ENCODE results near the gene ADGRG7.
"Not testable (repeated sequence)": the region's sequence is repeated elsewhere in the genome, so short reads cannot be mapped to it uniquely, and the experiment has no call there.

The ADGRG7 gene

DNA sequence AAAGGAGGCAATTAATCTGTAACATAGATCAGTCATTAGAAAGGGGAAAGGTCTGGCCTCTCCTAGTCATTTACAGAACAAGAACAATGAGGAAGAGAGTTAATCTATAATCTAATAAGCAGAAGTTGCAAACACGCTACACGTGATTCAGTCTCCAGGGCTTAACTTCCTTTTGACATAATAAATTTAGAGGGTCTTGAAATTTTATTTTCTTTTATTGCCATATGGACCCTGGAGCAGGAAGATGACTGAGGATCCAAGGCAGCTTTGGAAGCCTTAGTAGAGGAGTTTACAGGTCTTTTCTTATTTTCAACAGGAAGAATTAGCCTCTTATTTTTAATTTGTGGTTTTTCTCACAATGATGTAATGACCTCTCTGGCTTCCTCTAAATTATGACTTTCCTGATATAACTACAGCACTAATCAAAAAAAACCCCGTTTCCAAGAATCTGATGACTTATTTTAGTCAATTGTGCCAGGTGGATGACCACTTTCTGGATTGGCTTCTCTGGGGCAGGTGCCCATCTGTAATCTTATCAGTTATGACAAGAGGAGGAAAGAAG is 32.2 kb downstream of the ADGRG7 start:
- no peak for DNase-seq (ENCODE audit: low read depth in 1 of 2, low spot score in 1 of 2)

DNA sequence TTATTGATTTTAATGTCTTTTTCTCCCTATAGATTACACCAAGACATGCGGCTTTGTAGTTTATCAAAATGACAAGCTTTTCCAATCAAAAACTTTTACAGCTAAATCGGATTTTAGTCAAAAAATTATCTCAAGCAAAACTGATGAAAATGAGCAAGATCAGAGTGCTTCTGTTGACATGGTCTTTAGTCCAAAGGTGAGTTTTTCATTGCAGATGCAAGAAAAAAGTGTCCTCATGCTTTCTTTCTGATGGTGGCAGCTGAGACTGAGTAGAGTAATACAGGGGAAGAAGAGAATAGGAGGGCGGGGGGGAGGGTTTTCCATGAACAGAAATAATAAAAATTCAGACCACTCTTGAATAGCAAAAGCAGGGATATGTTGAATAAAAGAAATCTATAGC is 36.5 kb downstream of the ADGRG7 start:
- DNase-seq (ENCODE audit: low read depth in 1 of 2, low spot score in 1 of 2), result no peak

DNA sequence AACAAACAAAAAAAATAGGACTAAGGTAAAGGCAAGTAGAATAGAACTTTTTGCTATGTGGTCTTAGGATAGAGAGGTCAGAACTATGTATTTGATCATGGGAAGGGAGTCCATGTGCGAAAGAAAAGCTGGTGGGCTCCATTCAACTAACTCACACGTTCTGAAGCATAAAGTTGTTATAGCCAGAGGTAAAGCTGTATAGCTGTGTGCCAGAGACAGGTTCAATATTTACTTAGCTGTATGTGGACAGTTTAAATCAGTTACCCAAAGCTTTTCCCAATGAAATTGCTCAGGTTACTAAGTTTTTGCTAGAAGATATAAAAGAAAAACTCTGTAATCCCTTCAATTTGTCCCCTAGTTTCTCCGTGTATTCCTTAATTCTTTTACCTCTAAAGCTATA is 37.8 kb downstream of the ADGRG7 start:
- no peak for DNase-seq (ENCODE audit: low read depth in 1 of 2, low spot score in 1 of 2)

DNA sequence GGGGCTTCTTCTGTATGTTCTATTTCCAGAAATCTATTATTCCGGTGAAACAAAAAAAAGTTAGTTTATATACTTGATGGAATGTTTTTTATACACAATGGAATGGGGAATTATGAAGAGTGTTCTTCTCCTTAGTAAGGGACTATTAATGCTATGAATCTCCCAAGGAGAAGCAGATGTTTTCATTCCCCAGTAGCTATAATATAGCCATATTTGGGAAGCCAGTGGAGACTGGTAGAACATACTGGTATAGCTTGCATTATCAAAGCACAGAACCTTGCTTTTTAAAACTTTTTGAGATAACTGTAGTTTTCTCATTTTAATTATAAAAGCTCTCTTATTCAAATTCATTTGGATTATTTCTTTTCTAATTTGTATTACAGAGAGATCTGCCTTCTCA is 38.3 kb downstream of the ADGRG7 start:
- no peak for DNase-seq (ENCODE audit: low read depth in 1 of 2, low spot score in 1 of 2)

DNA sequence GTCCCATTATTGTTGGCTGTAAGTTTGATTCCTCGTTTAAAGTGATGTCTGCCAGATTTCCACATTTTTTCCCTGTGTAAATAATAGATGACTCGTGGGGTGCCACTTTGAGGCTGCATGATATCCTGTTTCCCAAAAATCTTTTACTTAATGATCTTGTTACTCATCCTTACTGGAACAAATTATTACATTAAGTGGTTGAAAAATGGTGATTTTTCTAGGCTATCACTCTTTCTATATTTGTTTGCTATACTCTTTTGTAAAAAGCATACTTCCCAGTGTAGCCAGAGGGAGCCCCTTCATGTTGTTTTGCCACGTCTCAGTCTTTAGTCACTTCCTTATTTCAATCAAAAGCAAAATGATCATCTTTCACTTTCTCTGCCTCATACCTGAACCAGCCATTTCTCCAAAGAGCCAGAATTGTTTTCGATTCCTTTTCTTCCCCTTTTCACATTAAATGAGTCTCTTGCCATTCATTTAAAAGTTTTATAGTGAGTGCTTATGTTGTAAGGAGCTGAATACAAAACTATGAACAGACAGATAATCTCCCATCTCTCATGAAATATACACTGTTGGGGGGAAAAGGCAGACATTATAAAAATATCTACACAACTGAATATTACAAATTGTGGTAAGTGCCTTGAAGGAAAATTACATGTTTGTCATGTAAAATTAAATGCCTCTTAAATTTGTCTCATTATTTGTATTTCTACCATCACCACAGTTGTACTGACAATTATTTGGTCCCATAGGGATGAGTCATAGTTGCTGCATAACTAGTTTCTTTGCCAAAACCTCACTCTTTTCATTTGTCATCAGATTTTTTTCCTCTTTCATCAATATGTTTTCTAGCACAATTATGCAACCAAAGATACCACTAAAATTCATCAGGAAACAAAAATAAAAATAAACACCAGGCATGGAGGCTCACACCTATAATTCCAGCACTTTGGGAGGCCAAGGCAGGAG is 41.5 kb downstream of the ADGRG7 start:
- no peak for DNase-seq (ENCODE audit: low read depth in 1 of 2, low spot score in 1 of 2)

DNA sequence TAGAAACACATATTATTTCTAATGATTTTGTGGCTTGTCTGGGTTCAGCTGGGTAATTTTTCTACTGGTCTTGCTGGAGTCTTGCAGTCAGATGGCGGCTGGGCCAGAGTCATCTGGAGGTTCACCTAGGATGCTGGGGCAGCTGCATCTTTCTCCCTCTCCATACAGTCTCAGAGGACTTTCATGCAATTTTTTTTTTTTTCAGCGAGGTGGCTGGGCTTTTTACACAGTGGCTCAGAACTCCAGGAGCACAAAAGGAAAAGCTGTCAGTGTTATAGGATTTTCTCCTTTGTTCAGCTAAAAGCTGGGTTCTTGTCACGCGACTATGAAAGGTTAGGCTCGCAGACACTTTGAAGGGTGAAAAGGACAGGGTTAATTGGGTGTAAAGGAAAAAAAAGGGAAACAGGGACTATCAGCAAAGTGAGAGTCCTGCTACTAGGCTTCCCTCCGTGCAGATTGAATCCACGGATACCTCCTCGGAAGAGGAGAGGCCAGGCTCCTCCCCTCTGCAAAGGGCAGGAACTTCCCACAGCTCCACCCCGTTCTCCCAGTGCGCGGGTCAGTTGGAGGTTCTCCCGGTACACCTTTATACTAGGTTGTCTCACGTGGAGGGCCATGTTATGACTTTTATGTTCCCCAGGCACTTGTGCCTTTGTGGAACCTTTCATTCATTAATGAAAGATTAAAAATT is 44.3 kb downstream of the ADGRG7 start:
- no peak for DNase-seq (ENCODE audit: low read depth in 1 of 2, low spot score in 1 of 2)

DNA sequence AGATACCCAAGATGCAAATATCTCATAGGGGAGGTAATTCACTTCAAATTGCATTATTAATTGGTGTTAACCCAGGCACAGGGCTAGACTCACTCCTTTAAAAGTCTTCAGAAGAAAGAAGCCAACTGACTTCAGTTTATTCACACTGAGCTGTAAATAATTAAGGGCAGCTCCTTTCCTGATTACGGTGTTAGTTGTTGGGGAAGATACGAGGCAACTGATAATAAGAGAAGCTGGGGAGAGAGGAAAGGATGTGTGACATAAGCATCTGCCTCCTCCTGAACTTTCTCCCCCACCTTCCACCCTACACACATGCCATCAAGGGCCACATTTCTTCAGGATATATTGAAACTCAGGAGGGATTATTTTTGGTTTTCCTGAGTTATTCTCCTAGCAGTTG is 47.5 kb downstream of the ADGRG7 start:
- DNase-seq (ENCODE audit: low read depth in 1 of 2, low spot score in 1 of 2), result no peak

DNA sequence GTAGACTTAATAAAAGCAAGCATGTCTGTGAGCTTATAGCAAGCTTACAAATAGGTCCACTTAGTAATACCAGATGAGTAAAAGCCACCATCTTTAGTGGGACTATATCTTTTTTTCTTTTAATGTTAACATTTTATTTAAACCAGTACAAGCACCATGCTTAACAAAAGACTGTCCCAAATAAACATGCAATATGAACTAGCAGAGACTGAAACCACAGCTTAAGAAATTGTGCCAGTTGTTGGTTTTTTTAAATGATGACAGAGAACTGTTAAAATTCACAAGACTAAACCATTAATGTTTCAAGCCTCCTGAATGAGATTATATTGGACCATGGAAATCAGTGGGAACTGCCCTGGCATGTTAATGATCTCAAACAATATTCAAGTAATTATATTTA is 51.9 kb downstream of the ADGRG7 start:
- DNase-seq (ENCODE audit: low read depth in 1 of 2, low spot score in 1 of 2), result not testable (repeated sequence)

DNA sequence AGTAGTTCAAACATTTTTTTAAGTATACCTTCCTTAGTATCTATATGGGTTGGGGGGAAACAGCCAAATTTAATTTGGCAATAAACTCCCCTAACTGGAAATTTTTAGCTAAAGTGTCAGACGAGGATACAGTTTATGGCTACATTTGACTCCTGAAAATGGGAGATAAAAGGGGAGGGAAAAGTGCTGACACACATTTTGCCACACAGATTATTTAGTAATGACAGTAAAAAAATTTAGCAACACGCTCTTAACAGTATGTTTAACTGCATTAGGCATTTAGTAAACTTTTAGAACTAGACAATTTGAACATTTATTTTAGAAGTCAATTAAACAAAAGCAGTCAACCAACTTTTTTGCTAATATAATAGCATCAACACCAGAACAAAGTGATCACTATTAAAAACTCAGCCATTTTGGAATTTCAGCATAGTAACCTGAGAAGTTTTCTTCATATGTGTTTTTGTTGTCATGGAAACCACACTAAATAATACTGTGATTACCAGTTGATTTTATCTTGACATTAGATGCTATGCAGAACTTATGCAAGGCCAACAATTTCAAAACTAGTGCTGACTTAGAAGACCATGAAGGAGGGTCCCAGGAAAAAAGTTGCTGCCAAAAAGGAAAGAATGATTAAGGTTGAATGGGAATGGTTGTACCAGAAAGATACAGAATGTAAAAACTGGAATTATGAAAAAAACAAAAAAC is 52.9 kb downstream of the ADGRG7 start:
- DNase-seq (ENCODE audit: low read depth in 1 of 2, low spot score in 1 of 2), result no peak

DNA sequence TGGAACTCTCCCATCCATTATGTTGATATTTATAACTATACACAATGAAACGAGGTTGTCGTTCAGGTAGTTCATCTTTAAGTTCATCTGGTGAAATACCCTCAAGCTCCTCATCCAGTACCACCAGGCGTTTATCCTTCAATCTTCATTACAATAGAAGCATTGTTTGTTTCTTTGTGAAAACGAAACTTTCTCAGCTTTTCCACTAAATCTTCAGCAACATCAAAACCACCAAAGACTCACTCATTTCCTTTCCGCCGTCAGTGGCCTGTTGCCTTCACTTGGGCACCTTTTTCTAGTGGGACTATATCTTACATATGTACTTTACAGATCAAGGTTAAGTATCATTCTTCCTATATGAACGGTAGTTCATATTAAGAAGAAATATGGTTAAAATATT is 55.8 kb downstream of the ADGRG7 start:
- DNase-seq (ENCODE audit: low read depth in 1 of 2, low spot score in 1 of 2), result no peak

DNA sequence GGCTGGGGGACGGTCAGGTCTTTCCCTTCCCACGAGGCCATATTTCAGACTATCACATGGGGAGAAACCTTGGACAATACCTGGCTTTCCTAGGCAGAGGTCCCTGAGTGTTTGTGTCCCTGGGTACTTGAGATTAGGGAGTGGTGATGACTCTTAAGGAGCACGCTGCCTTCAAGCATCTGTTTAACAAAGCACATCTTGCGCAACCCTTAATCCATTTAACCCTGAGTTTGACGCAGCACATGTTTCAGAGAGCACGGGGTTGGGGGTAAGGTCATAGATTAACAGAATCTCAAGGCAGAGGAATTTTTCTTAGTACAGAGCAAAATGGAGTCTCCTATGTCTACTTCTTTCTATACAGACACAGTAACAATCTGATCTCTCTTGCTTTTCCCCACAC is 57.3 kb downstream of the ADGRG7 start:
- not testable (repeated sequence) for DNase-seq (ENCODE audit: low read depth in 1 of 2, low spot score in 1 of 2)

DNA sequence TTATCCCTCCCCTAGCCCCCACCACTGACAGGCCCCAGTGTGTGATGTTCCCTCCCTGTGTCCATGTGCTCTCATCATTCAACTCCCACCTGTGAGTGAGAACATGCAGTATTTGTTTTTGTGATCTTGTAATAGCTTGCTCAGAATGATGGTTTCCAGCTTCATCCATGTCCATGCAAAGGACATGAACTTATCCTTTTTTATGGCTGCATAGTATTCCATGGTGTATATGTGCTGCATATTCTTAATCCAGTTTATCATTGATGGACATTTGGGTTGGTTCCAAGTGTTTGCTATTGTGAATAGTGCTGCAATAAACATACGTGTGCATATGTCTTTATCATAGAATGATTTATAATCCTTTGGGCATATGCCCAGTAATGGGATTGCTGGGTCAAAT is 57.9 kb downstream of the ADGRG7 start:
- not testable (repeated sequence) for DNase-seq (ENCODE audit: low read depth in 1 of 2, low spot score in 1 of 2)

DNA sequence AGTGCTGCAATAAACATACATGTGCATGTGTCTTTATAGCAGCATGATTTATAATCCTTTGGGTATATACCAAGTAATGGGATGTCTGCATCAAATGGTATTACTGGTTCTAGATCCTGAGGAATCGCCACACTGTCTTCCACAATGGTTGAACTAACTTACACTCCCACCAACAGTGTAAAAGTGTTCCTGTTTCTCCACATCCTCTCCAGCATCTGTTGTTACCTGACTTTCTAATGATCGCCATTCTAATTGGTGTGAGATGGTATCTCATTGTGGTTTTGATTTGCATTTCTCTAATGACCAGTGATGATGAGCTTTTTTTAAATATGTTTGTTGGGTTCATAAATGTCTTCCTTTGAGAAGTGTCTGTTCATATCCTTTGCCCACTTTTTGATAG is 61.6 kb downstream of the ADGRG7 start:
- not testable (repeated sequence) for DNase-seq (ENCODE audit: low read depth in 1 of 2, low spot score in 1 of 2)

DNA sequence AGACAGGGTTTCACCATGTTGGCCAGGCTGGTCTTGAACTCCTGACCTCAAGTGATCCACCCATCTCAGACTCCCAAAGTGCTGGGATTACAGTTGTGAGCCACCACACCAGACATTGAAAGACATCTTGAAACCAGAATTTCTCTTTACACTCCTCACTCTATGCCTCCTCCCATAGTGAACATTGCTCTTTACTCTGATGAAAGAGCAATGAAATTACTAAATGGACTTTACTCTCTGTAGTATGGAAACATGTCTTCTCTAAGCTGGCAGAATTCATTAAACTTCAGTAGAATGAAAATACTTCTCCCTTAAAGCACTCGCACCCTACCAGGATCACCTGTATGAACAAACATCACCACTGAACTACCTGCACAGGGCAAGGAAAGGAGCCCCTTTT is 72.1 kb downstream of the ADGRG7 start:
- no peak for DNase-seq (ENCODE audit: low read depth in 1 of 2, low spot score in 1 of 2)

DNA sequence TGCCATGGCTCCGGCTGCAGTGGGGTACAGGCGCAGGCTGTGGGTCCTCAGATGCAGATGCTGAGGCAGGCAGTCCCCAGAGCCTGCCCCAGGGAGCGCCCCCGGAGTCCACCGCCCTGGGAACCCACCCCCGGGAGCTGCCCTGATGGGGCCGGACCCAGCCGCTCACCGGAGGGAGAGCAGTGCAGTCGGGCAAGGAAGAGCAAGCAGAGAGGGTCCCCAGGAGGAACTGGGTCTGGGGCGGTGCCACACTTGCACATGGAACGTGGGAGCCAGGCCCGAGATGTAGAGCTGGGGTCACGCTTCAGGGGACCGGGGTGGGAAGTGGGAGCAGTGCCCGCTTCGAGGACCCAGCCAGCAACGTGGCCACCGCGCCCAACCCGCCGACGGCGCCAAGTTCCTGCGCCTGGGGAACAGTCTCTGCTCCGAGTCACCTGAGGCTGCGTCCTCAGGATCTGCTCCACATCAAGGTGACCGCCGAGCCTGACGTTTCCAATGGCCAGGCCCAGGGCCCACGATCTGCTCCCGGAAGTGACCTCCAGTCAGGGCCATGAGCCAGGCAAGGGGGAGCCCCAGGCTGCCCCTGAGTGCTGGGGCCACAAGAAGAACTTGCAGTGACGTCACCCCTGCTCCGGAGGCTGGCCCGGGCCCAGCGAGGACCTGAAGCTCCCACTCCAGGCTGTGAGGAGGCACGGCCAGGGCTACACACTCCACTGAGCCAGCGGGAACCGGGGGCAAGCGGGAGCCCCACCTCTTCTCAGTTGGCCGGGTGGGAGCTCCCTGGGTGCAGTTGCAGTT is 72.9 kb downstream of the ADGRG7 start:
- no peak for DNase-seq (ENCODE audit: low read depth in 1 of 2, low spot score in 1 of 2)

DNA sequence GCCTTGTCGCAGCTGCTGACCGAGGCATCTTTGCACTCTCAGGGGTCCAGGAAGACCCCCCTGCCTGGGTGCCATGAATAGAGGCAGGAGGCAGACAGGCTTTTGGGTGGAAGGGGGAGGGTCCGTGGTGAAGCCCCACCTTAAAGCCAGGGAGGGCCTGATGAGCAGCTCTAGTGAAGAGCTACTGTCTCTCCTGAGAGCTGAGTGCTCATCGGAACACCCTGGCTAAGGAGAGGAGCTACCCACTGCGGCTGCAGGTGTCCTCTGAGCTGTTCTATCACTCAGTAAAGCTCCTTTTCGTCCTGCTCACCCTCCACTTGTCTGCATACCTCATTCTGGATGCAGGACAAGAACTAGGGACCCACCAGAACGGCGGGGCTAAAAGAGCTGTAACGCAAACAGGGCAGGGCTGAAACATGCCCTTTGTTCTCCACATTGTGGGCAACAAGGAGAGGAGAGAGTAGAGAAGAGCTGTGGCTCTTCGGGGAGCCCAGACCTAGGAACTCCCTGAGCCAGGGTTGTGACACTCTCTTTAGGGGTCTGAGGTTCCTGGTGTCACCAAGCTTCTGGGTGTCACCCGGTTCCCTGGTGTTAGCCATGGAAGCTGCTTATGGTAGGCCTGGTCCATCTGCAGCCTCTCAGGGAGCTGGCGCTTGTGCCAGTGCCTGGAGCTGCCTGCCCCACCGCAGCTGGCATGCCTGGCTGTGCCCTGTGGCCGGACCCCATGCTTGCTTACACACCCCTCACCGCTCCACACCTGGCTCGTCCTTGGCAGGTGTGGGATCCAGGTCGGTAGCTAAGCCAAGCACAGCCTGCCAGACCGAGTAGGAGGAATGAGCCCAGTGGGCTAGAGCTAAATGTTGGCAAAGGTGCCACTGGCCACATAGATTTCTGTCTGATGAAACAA is 73.7 kb downstream of the ADGRG7 start:
- DNase-seq (ENCODE audit: low read depth in 1 of 2, low spot score in 1 of 2), result no peak

DNA sequence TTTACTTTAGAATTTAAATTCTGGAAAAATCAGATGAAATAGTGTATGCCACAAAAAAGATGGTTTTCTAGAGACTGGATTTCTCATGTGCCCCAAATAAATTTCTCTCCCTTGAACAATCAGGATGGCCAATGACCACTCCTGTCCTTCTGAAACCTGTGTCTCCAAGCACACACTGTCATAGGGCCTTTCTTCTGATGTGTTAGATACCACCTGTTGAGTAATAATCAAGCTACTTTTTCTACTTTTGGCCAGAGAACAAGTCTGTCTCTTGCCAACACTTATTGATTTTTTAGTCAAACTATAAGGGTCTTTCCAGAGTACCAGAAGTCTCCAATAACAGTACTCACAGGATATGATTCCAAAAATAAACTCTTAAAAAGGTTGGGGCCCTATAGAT is 83.8 kb downstream of the ADGRG7 start:
- DNase-seq (ENCODE audit: low read depth in 1 of 2, low spot score in 1 of 2), result no peak

DNA sequence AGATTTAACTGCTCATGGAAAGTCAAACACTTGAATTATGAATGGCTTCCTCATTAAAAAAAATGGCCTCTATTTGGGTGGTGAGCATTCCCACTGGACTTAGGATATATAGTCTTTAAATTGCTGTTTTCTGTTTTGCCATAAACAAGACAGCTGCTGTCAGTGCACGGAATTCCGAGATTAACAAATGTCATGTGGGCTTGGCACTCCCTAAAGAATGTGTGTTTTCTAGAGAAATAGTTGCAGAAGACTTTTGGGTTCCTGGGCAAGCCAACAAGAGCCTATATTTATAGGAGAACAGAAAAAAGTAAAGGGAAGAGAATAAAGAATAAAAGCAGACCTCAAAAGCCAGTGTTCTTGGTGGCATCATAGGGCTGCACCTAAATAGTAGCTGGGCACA is 86.3 kb downstream of the ADGRG7 start:
- no peak for DNase-seq (ENCODE audit: low read depth in 1 of 2, low spot score in 1 of 2)

DNA sequence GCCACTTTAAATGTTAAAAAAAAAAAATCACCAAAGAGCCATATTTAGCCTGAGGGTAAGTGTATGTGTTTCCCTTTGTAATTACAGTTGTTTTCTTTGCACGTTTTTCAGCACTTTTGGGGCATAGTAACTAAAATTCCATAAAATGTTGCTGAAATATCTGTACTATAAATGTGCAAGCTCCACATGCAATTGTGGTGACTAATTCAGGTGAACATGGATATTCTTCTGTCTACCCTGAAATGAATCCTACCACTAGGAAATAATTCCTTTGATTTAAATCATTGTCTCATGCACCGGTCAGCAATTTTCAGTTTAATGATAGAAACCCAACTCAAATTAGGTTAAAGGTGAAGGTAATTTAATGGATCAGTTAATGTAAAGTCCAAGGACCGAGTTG is 86.8 kb downstream of the ADGRG7 start:
- DNase-seq (ENCODE audit: low read depth in 1 of 2, low spot score in 1 of 2), result no peak

DNA sequence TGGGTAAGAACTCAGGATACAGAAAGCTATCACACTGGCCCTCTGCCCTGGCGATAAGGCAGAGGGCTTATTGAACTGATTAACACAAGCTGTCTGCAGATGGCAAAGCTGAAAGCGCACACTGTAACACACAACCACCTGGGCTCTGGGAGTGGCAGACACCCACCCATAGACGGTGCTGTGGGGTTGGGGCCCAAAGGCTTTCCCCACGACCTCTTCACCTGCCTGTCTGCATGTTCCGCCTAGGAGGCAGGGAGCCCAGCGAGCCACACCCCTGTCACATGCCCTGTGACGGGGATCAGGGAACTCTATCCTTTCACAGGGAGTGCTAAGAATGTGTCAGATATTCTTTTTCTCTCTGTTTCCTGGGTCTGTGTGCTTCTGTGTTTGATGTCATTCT is 87.8 kb downstream of the ADGRG7 start:
- no peak for DNase-seq (ENCODE audit: low read depth in 1 of 2, low spot score in 1 of 2)
